Heart left ventricle (tissue), 16 donors: ENCODE data around the gene SLC12A3. TPM values are rescaled to one million over a fixed set of nuclear protein-coding genes. Genes with fewer than 3 reads are reported as not detected.

Experiments used
- ATAC-seq, 4 donors: fragments of 200-7000 bp; cut with Tn5 transposase; one replicate each; pipeline ENCODE4 v1.9.1; 2020 to 2022; ENCODE audit warnings: moderate library complexity in 4 of 4, mild to moderate bottlenecking in 3 of 4, moderate number of reproducible peaks in 1 of 4
- DNase-seq, 5 donors: peaks; one replicate each; pipeline ENCODE4 v3.0.0-alpha.2; 2020
- H3K27ac ChIP-seq, 12 donors: fragments of 200-600 bp; sonication (generic) in 4 of 12; one replicate each; pipeline versions ENCODE4 v1.5.0 to v1.8.0; 2016 to 2022; ENCODE audit warnings: mild to moderate bottlenecking in 2 of 12
- H3K27me3 ChIP-seq, 9 donors: fragments of 200-600 bp; sonication (generic) in 2 of 9; one replicate each; pipeline versions ENCODE4 v1.5.1 to v1.8.0; 2016 to 2022; ENCODE audit warnings: mild to moderate bottlenecking in 3 of 9
- H3K36me3 ChIP-seq, 9 donors: fragments of 200-600 bp; sonication (generic) in 2 of 9; one replicate each; pipeline versions ENCODE4 v1.5.0 to v1.8.0; 2018 to 2022; ENCODE audit warnings: mild to moderate bottlenecking in 2 of 9
- H3K4me1 ChIP-seq, 12 donors: fragments of 200-600 bp; sonication (generic) in 4 of 12; one replicate each; pipeline versions ENCODE4 v1.5.0 to v1.8.0; 2016 to 2022; ENCODE audit warnings: mild to moderate bottlenecking in 3 of 12
- H3K4me3 ChIP-seq, 12 donors: fragments of 200-600 bp; sonication (generic) in 4 of 12; one replicate each; pipeline versions ENCODE4 v1.5.0 to v1.8.0; 2017 to 2022; ENCODE audit warnings: mild to moderate bottlenecking in 9 of 12, moderate library complexity in 4 of 12
- H3K9me3 ChIP-seq, 12 donors: fragments of 200-600 bp; sonication (generic) in 4 of 12; one replicate each; pipeline versions ENCODE4 v1.5.0 to v1.8.0; 2016 to 2022; ENCODE audit warnings: mild to moderate bottlenecking in 1 of 12
- CTCF ChIP-seq, 12 donors: fragments of 200-600 bp; sonication (generic) in 4 of 12; IDR thresholded peaks; one replicate each; pipeline versions ENCODE4 v1.5.0 to v1.8.0; 2018 to 2022; ENCODE audit warnings: antibody characterized with exemption in 12 of 12, mild to moderate bottlenecking in 5 of 12
- POLR2A ChIP-seq, 2 donors: fragments of 450-650 bp; IDR thresholded peaks; one replicate each; pipeline ENCODE4 v1.6.1; 2017; ENCODE audit warnings: antibody characterized with exemption in 2 of 2, mild to moderate bottlenecking in 2 of 2, moderate library complexity in 2 of 2
- WGBS, 4 donors: extraction: QIAGEN DNeasy Blood & Tissue Kit in 2 of 4; methylation state at CpG; one replicate each; pipeline versions ENCODE4 v1.1.5 to v1.1.7; 2013 to 2018; 5-methylcytosine and 5-hydroxymethylcytosine counted together
- intact Hi-C, 10 donors: fragments of 100-400 bp; cut with DNase I; formaldehyde crosslinking; loops; one replicate each; pipeline versions ENCODE4 v1.11.1 to v1.14.2; 2022
- polyA plus RNA-seq, 2 donors: library from polyadenylated mRNA; stranded (reverse); fragments of 200-250 nt; gene quantifications; one replicate each; pipeline ENCODE4 v1.2.3, GENCODE V29; 2013
- total RNA-seq, 9 donors: library from RNA; depleted of rRNA in 2 of 9; stranded (reverse); fragments of >200 nt in 2 of 9; fragmentation: NEBNext Ultra II Directional in 3 of 9; extraction: Animal tissue kit (Norgen Biotek cat#: 25700) in 3 of 9; gene quantifications; one replicate each; pipeline versions ENCODE4 v1.1.0 to v1.2.4, GENCODE V29; 2016 to 2023
- donor health status: ischemic (EF 13 %, LVEDD 7.1; RV severe dilation, severe dysfunction).
- donor health status: healthy with polysubstance abuse.
- donor health status: DM: no; HTN: yes; CAD: no.
- donor health status: DM: no; HTN: no; CAD: no.
- donor health status: ischemic (EF 25% LVEDD 6.9; RV normal size, moderate dysfunction).
- donor health status: ischemic (EF 25% LVEDD 5.7; RV mildly dilated, moderate dysfunction).
- donor health status: healthy.
- donor health status: DM: yes; HTN: yes; CAD: no.
- donor health status: ischemic (EF 35%, LVEDD 5.7; RV mildly dilated, moderate dysfunction).
- donor health status: nonischemic (EF 11% LVEDD 7.7; RV severe dilation, severe dysfunction).
- donor health status: DM: yes; HTN: yes; CAD: no.
- donor health status: PGD.
- donor health status: ischemic (EF 29% LVEDD 5.4; RV normal size, mild dysfunction).
- donor health status: nonischemic (EF 23%, LVEDD 6.1; RV moderate dilation, normal function).

Gene SLC12A3
- total and polyA plus RNA-seq, 11 donors, result 0.08 TPM; not detected in 10

- TF ChIP-seq CTCF (IDR thresholded peaks at IDR 0.05) (no peak), POLR2A (IDR thresholded peaks at IDR 0.05) (no peak)
- DNase-seq (peak in 2 of 5 donors; percentile 16 to 50), ATAC-seq (peak; percentile 53 to 81 (median 68))
- H3K4me1 ChIP-seq, result peaks cover 0 to 29% (median 14%) of the 10 kb centered on the region in 12 donors
- H3K27me3 ChIP-seq, result no peaks in the 10 kb centered on the region
- H3K9me3 ChIP-seq, result no peaks in the 10 kb centered on the region
- no peak overlapping the region for H3K4me3 ChIP-seq
- WGBS, 4 donors, result 66 to 81% (median 76%) methylated on average over 11 of the region's 11 CpGs
- no peak overlapping the region for H3K27ac ChIP-seq
- peaks cover 0 to 26% (median 12%) of the 10 kb centered on the region in 9 donors for H3K36me3 ChIP-seq
- intact Hi-C loops, result no loop called here
Observed at GRCh38 chr16:56848029-56848936, 16.7 kb upstream of the SLC12A3 start.

GRCh38 chr16:56848955-56849689 is 15.9 kb upstream of the SLC12A3 start:
- intact Hi-C loops, result no loop called here
- Histone ChIP-seq H3K4me1 (peaks cover 0 to 29% (median 14%) of the 10 kb centered on the region in 12 donors), H3K9me3 (no peaks in the 10 kb centered on the region), H3K27ac (no peak overlapping the region), H3K4me3 (no peak overlapping the region), H3K36me3 (peaks cover 0 to 18% (median 8%) of the 10 kb centered on the region in 9 donors), H3K27me3 (no peaks in the 10 kb centered on the region)
- DNase-seq, result no peak
- 62 to 64% (median 62%) methylated on average over 7 of the region's 7 CpGs for WGBS, 4 donors
- peak in 1 of 4 donors; percentile 41 for ATAC-seq
- TF ChIP-seq POLR2A (IDR thresholded peaks at IDR 0.05), result no peak
- no peak for TF ChIP-seq CTCF (IDR thresholded peaks at IDR 0.05)

GRCh38 chr16:56849690-56850680 is 15.0 kb upstream of the SLC12A3 start:
- Histone ChIP-seq H3K4me3 (no peak overlapping the region), H3K27me3 (no peaks in the 10 kb centered on the region), H3K4me1 (peaks cover 0 to 29% (median 14%) of the 10 kb centered on the region in 12 donors), H3K36me3 (peaks cover 0 to 9% (median 4%) of the 10 kb centered on the region in 9 donors), H3K27ac (no peak overlapping the region), H3K9me3 (no peaks in the 10 kb centered on the region)
- DNase-seq, result no peak
- no peak for ATAC-seq
- intact Hi-C loops, result no loop called here
- TF ChIP-seq CTCF (IDR thresholded peaks at IDR 0.05), result no peak
- no peak for TF ChIP-seq POLR2A (IDR thresholded peaks at IDR 0.05)
- WGBS, 4 donors, result 90 to 96% (median 94%) methylated on average over 11 of the region's 11 CpGs
